ENCODE results near the gene HSPBP1. TPM values are rescaled to one million over a fixed set of nuclear protein-coding genes. Genes with fewer than 3 reads are reported as not detected.
A peak's percentile ranks its signal among the peaks of the same experiment; 100 is the strongest.

Gene HSPBP1
- total and polyA plus RNA-seq, 5 donors from 2014 or later, result 15.8 to 37.2 (median 34.0) TPM

DNA sequence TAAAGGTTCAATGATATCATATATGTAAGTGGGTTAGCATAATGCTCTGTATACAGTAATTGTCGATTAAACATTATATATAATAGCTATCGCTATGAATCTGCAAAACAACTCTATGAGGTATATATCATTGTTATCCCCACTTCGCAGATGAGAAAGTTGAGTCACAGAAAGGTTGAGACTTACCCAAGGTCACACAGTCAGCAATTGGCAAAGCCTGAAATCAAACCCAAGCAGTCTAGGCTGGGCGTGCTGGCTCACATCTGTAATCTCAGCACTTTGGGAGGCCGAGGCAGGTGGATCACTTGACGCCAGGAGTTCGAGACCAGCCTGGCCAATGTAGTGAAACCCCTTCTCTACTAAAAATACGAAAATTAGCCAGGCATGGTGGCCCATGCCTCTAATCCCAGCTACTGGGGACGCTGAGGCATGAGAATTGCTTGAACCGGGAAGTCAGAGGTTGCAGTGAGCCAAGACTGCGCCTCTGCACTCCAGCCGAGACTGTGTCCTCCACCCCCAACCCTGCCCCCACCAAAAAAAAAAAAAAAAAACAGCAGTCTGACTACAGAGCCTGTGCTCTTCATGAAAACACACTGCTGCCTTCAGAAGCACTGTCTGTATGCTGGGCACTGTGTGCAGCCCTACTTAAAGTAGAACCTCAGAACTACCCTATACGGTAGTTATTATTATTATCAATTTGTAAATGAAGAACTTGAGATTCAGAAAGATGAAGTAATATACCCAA lies 1.3 kb downstream of the HSPBP1 start:
- H3K4me3 Mint-ChIP-seq, result peak overlapping the region; percentile 55 to 99 (median 68)
- Histone ChIP-seq H3K36me3 (ENCODE audit: control insufficient read depth, insufficient read depth, low read length) (peaks cover 16% of the 10 kb centered on the region), H3K9me3 (ENCODE audit: control insufficient read depth in 2 of 2, low read length in 2 of 2) (no peaks in the 10 kb centered on the region), H3K27ac (ENCODE audit: insufficient read depth, low read length, poor library complexity, severe bottlenecking) (peak overlapping the region; percentile 88), H3K4me3 (ENCODE audit: low read depth, low read length) (no peak overlapping the region), H3K4me1 (ENCODE audit: control insufficient read depth, insufficient read depth, low read length, poor library complexity, severe bottlenecking) (peaks cover 37% of the 10 kb centered on the region), H3K27me3 (ENCODE audit: control insufficient read depth, insufficient read depth, low read length) (no peaks in the 10 kb centered on the region)
- DNase-seq (no peak), ATAC-seq (ENCODE audit: low read depth in 2 of 2) (no peak)
- H3K27ac Mint-ChIP-seq, result peak overlapping the region in 2 of 3 donors; percentile 78 to 94
- peaks cover 6 to 50% (median 25%) of the 10 kb centered on the region in 4 donors for H3K4me1 Mint-ChIP-seq
- no peaks in the 10 kb centered on the region for H3K9me3 Mint-ChIP-seq
- peaks cover 14% of the 10 kb centered on the region for H3K27me3 Mint-ChIP-seq
- peaks cover 30% of the 10 kb centered on the region for H3K36me3 Mint-ChIP-seq

DNA sequence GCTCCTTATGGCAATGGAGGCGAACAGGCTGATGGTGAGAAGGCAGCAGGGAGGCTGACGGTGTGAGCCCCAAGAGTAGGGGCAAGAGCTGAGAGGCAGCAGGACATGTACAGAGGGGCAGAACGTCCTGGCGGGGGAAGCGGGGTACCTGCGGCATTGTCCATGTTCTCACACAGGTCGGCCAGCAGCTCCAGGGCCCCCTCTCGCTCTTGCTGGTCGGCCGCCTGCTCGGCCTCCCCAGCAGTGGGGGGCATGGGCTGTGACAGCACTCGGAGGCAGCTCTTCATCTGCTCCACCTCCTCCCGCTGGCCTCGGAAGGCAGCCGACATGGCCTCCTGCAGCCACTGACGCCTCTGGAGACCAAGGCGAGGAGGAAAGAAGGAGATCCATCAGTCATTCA lies 2.4 kb downstream of the HSPBP1 start:
- no peaks in the 10 kb centered on the region for H3K9me3 Mint-ChIP-seq
- Histone ChIP-seq H3K4me3 (ENCODE audit: low read depth, low read length) (no peak overlapping the region), H3K27ac (ENCODE audit: insufficient read depth, low read length, poor library complexity, severe bottlenecking) (no peak overlapping the region), H3K4me1 (ENCODE audit: control insufficient read depth, insufficient read depth, low read length, poor library complexity, severe bottlenecking) (peaks cover 33% of the 10 kb centered on the region), H3K9me3 (ENCODE audit: control insufficient read depth in 2 of 2, low read length in 2 of 2) (no peaks in the 10 kb centered on the region), H3K27me3 (ENCODE audit: control insufficient read depth, insufficient read depth, low read length) (no peaks in the 10 kb centered on the region), H3K36me3 (ENCODE audit: control insufficient read depth, insufficient read depth, low read length) (peaks cover 25% of the 10 kb centered on the region)
- ATAC-seq (ENCODE audit: low read depth in 2 of 2) (no peak), DNase-seq (no peak)
- H3K4me1 Mint-ChIP-seq, result peaks cover 6 to 42% (median 23%) of the 10 kb centered on the region in 4 donors
- peaks cover 5% of the 10 kb centered on the region for H3K27me3 Mint-ChIP-seq
- peaks cover 31% of the 10 kb centered on the region for H3K36me3 Mint-ChIP-seq
- peak overlapping the region in 1 of 3 donors; percentile 76 for H3K27ac Mint-ChIP-seq
- peak overlapping the region in 3 of 4 donors; percentile 52 to 69 (median 55) for H3K4me3 Mint-ChIP-seq

DNA sequence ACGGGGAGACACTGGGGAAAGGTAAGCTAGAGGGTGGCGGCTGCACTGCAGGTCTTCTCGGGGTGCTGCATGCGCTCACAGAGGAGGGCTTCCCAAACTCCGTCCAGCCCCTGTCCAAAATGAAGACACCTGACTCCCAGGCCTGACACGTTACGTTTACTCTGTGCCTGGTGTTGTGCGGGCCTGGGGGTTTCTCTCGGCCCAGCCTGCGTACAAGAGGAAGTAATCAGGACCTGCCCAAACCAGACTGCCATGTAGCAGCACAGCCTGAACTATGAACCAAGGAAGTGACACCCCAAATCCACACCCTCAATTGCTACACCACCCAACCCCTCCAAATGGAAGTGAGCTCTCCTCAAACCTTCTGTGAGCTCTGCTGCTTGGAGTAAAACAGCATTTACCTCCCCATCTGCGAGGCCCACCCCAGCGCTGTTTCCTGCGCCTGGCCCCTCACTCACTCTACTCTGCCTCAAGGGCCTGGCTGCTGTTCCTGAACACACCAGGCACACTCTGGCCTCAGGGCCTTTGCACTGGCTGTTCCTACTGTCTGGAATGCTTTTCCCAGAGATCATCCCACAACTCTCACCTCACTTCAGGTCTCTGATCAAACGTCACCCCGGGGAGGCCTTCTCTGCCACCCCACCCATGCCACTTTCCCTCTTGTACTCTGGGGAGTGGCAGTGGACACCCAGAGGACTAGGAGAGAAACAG lies 3.0 kb downstream of the HSPBP1 start:
- Histone ChIP-seq H3K4me3 (ENCODE audit: low read depth, low read length) (no peak overlapping the region), H3K27ac (ENCODE audit: insufficient read depth, low read length, poor library complexity, severe bottlenecking) (peak overlapping the region; percentile 41), H3K27me3 (ENCODE audit: control insufficient read depth, insufficient read depth, low read length) (no peaks in the 10 kb centered on the region), H3K4me1 (ENCODE audit: control insufficient read depth, insufficient read depth, low read length, poor library complexity, severe bottlenecking) (peaks cover 33% of the 10 kb centered on the region), H3K9me3 (ENCODE audit: control insufficient read depth in 2 of 2, low read length in 2 of 2) (no peaks in the 10 kb centered on the region), H3K36me3 (ENCODE audit: control insufficient read depth, insufficient read depth, low read length) (peaks cover 25% of the 10 kb centered on the region)
- ATAC-seq (ENCODE audit: low read depth in 2 of 2) (no peak), DNase-seq (peak in 1 of 3 donors; percentile 20)
- peaks cover 37% of the 10 kb centered on the region for H3K36me3 Mint-ChIP-seq
- no peaks in the 10 kb centered on the region for H3K9me3 Mint-ChIP-seq
- peak overlapping the region in 2 of 3 donors; percentile 76 to 82 for H3K27ac Mint-ChIP-seq
- H3K27me3 Mint-ChIP-seq, result peaks cover 4% of the 10 kb centered on the region
- H3K4me1 Mint-ChIP-seq, result peaks cover 6 to 40% (median 23%) of the 10 kb centered on the region in 4 donors
- peak overlapping the region; percentile 42 to 82 (median 58) for H3K4me3 Mint-ChIP-seq

DNA sequence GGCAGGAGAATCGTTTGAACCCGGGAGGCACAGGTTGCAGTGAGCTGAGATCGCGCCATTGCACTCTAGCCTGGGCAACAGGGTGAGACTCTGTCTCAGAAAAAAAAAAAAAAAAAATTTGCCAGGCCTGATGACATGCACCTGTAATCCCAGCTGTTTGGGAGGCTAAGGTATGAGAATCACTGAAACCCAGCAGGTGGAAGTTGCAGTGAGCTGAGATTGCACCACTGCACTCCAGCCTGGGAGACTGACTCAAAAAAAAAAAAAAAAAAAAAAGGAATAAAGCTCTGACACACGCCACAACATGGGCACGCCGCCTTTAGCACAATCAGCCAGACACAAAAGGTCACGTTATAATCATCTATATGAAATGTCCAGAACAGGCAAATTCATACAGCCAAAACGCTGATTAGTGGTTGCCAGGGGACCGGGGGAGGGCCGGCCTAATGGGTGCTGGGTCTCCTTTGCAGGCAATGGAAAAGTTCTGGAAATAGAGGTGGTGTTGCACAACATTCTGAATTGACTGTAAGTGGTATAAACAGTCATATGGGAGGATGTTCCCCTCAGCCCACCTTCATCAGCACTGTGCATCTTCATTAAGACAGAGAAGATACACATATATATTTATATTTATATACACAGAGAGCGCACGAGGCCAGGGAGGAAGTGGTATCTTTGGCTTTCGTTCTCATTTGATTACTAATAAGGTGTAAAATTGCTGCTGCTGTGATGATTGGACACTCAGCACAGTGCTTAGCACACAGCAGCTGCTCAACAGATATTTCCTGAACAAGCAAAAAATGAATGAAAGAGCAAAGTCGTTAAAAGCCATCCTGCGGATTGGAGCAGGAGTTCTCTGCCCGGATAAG lies 3.8 kb downstream of the HSPBP1 start:
- Histone ChIP-seq H3K4me1 (ENCODE audit: control insufficient read depth, insufficient read depth, low read length, poor library complexity, severe bottlenecking) (peaks cover 33% of the 10 kb centered on the region), H3K27ac (ENCODE audit: insufficient read depth, low read length, poor library complexity, severe bottlenecking) (peak overlapping the region; percentile 41), H3K36me3 (ENCODE audit: control insufficient read depth, insufficient read depth, low read length) (peaks cover 25% of the 10 kb centered on the region), H3K4me3 (ENCODE audit: low read depth, low read length) (no peak overlapping the region), H3K9me3 (ENCODE audit: control insufficient read depth in 2 of 2, low read length in 2 of 2) (no peaks in the 10 kb centered on the region), H3K27me3 (ENCODE audit: control insufficient read depth, insufficient read depth, low read length) (no peaks in the 10 kb centered on the region)
- DNase-seq (peak in 2 of 3 donors; percentile 37 to 50), ATAC-seq (ENCODE audit: low read depth in 2 of 2) (no peak)
- H3K9me3 Mint-ChIP-seq, result no peaks in the 10 kb centered on the region
- H3K27ac Mint-ChIP-seq, result peak overlapping the region; percentile 69 to 88 (median 76)
- peaks cover under 1 to 37% (median 23%) of the 10 kb centered on the region in 4 donors for H3K4me1 Mint-ChIP-seq
- no peaks in the 10 kb centered on the region for H3K27me3 Mint-ChIP-seq
- peak overlapping the region in 3 of 4 donors; percentile 55 to 82 (median 62) for H3K4me3 Mint-ChIP-seq
- peaks cover 41% of the 10 kb centered on the region for H3K36me3 Mint-ChIP-seq

DNA sequence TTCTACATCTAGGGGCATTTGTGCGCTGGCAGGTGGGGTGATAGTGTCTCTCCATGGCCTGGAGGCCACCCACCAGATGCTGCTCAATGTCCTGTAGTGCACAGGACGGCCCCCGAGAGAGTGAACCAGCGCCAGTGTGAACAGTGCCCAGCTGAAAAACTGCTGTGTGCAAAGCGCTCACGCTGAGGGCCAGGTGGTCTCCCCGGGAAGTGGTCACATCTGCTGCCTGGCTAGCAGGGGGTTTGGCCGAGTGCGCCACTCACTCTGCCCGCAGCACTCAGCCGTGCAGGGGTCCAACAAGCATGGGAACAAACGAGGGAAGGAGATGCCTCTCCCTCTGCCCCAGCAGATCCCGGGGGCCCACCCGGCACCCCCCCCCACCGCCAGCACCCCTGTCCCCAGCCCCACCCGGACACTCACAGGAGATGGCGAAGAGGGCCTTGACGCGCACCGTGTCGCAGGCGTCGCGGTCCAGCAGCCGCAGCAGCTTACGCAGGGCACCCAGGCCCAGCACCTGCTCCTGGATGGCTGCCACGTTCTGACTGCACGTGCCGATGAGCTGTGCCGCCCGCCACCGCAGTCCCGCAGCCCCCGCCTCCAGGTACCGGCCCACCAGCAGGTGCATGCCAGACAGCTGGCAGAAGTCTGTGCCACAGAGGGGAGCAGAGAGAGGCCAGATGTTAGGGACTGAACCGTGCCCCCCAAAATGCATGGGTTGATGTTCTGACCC lies 5.8 kb downstream of the HSPBP1 start:
- H3K4me1 Mint-ChIP-seq, result peaks cover 0 to 20% (median 12%) of the 10 kb centered on the region in 4 donors
- H3K9me3 ChIP-seq (ENCODE audit: control insufficient read depth in 2 of 2, low read length in 2 of 2), result no peaks in the 10 kb centered on the region
- no peak overlapping the region for H3K27ac ChIP-seq (ENCODE audit: insufficient read depth, low read length, poor library complexity, severe bottlenecking)
- no peak overlapping the region for H3K4me3 ChIP-seq (ENCODE audit: low read depth, low read length)
- H3K27ac Mint-ChIP-seq, result no peak overlapping the region
- no peaks in the 10 kb centered on the region for H3K27me3 ChIP-seq (ENCODE audit: control insufficient read depth, insufficient read depth, low read length)
- H3K27me3 Mint-ChIP-seq, result no peaks in the 10 kb centered on the region
- H3K9me3 Mint-ChIP-seq, result no peaks in the 10 kb centered on the region
- no peak overlapping the region for H3K4me3 Mint-ChIP-seq
- H3K4me1 ChIP-seq (ENCODE audit: control insufficient read depth, insufficient read depth, low read length, poor library complexity, severe bottlenecking), result peaks cover 14% of the 10 kb centered on the region
- DNase-seq (no peak), ATAC-seq (ENCODE audit: low read depth in 2 of 2) (no peak)
- peaks cover 51% of the 10 kb centered on the region for H3K36me3 Mint-ChIP-seq
- peaks cover 29% of the 10 kb centered on the region for H3K36me3 ChIP-seq (ENCODE audit: control insufficient read depth, insufficient read depth, low read length)

DNA sequence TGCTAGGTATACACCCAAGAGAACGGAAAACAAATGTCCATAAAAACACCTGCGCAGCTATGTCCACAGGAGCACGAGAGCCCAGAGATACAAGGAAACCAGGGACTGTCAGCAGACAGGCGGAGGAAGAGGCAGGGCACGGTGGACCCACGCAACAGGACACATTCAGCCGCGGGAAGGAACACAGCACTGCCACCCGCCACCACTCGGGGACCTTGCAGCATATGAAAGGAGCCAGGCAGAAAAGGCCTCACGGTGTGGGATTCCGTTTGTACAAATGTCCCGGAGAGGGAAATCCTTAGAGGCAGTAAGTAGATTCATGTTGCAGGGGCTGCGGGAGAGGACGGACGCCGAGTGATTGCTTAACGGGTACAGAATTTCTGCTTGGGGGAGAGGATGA lies 7.8 kb downstream of the HSPBP1 start:
- Histone ChIP-seq H3K36me3 (ENCODE audit: control insufficient read depth, insufficient read depth, low read length) (peaks cover 26% of the 10 kb centered on the region), H3K9me3 (ENCODE audit: control insufficient read depth in 2 of 2, low read length in 2 of 2) (no peaks in the 10 kb centered on the region), H3K27ac (ENCODE audit: insufficient read depth, low read length, poor library complexity, severe bottlenecking) (no peak overlapping the region), H3K4me3 (ENCODE audit: low read depth, low read length) (no peak overlapping the region), H3K4me1 (ENCODE audit: control insufficient read depth, insufficient read depth, low read length, poor library complexity, severe bottlenecking) (peaks cover 8% of the 10 kb centered on the region), H3K27me3 (ENCODE audit: control insufficient read depth, insufficient read depth, low read length) (no peaks in the 10 kb centered on the region)
- Mint-ChIP-seq H3K4me1 (peaks cover 0 to 15% (median 10%) of the 10 kb centered on the region in 4 donors), H3K27me3 (no peaks in the 10 kb centered on the region), H3K4me3 (peak overlapping the region in 1 of 4 donors; percentile 65), H3K9me3 (no peaks in the 10 kb centered on the region), H3K36me3 (peaks cover 50% of the 10 kb centered on the region), H3K27ac (no peak overlapping the region)
- ATAC-seq (ENCODE audit: low read depth in 2 of 2), result no peak
- DNase-seq, result no peak
